Endodermal cell (in vitro differentiated cells): ENCODE data around the gene DCP1A. TPM values are rescaled to one million over a fixed set of nuclear protein-coding genes. Genes with fewer than 3 reads are reported as not detected.

ENCODE experiments used
- DNase-seq: peaks from one replicate; pipeline ENCODE4 v3.0.0-alpha.2; 2017
- H3K27ac ChIP-seq: 2 replicates; pipeline ENCODE4 v1.5.1; 2013; ENCODE audit warnings: mild to moderate bottlenecking, low read depth, low read length, moderate library complexity
- H3K27me3 ChIP-seq: 2 replicates; pipeline ENCODE4 v1.6.1; 2013; ENCODE audit warnings: mild to moderate bottlenecking, low read length, moderate library complexity; ENCODE audit not compliant: insufficient read depth, control insufficient read depth, poor library complexity, severe bottlenecking
- H3K36me3 ChIP-seq: 2 replicates; pipeline ENCODE4 v1.7.0; 2013; ENCODE audit warnings: mild to moderate bottlenecking, low read length, moderate library complexity; ENCODE audit not compliant: control insufficient read depth, insufficient read depth
- H3K4me1 ChIP-seq: one replicate; pipeline ENCODE4 v1.7.0; 2013; ENCODE audit warnings: low read length; ENCODE audit not compliant: control insufficient read depth, insufficient read depth
- H3K4me3 ChIP-seq: 2 replicates; pipeline ENCODE4 v1.5.1; 2013; ENCODE audit warnings: mild to moderate bottlenecking, low read length, moderate library complexity
- H3K9ac ChIP-seq: 2 replicates; pipeline ENCODE4 v1.6.1; 2013; ENCODE audit warnings: mild to moderate bottlenecking, low read length, moderate library complexity; ENCODE audit not compliant: poor library complexity, severe bottlenecking; ENCODE audit errors: extremely low read depth
- H3K9me3 ChIP-seq: 2 replicates; pipeline ENCODE4 v1.6.1; 2013; ENCODE audit warnings: mild to moderate bottlenecking, low read length, moderate library complexity; ENCODE audit not compliant: control insufficient read depth
- H3K27ac Mint-ChIP-seq: 2 replicates; pipeline ENCODE4 v1.8.0; 2020; ENCODE audit warnings: mixed read lengths
- H3K27me3 Mint-ChIP-seq: 2 replicates; pipeline ENCODE4 v1.8.0; 2021; ENCODE audit warnings: mild to moderate bottlenecking, mixed read lengths; ENCODE audit not compliant: insufficient read depth
- H3K36me3 Mint-ChIP-seq: 2 replicates; pipeline ENCODE4 v1.8.0; 2020; ENCODE audit warnings: low read depth, mixed read lengths
- H3K4me1 Mint-ChIP-seq: 2 replicates; pipeline ENCODE4 v1.8.0; 2020; ENCODE audit warnings: mixed read lengths
- H3K4me3 Mint-ChIP-seq: 2 replicates; pipeline ENCODE4 v1.8.0; 2020; ENCODE audit warnings: mild to moderate bottlenecking, moderate library complexity, mixed read lengths
- H3K9me3 Mint-ChIP-seq: 2 replicates; pipeline ENCODE4 v1.8.0; 2020; ENCODE audit warnings: mild to moderate bottlenecking, mixed read lengths
- WGBS, 2 experiments: methylation state at CpG; one replicate each; pipeline versions ENCODE4 v1.1.5 to v1.1.7; 2013; ENCODE audit warnings: missing lambda C conversion rate in 2 of 2, mixed read lengths in 1 of 2; ENCODE audit not compliant: insufficient coverage in 1 of 2, insufficient read length in 1 of 2; 5-methylcytosine and 5-hydroxymethylcytosine counted together
- total RNA-seq, 2 donors: library from RNA; stranded (reverse); fragmentation: NEBNext Ultra II Directional in 1 of 2; extraction: Animal tissue kit (Norgen Biotek cat#: 25700) in 1 of 2; gene quantifications; 2 replicates in 1 of 2; 3 replicates in 1 of 2; pipeline ENCODE4 v1.2.1, GENCODE V29; 2021
- TF ChIP-seq, protein P1 (sequence below): fragments of 200-600 bp; sonication (generic); conservative IDR thresholded peaks from 2 replicates; pipeline ENCODE4 v1.5.0; 2021; ENCODE audit warnings: antibody characterized with exemption, mild to moderate bottlenecking

The DCP1A gene
- total RNA-seq, 2 donors from 2014 or later = 26.8 to 36.3 TPM

DNA sequence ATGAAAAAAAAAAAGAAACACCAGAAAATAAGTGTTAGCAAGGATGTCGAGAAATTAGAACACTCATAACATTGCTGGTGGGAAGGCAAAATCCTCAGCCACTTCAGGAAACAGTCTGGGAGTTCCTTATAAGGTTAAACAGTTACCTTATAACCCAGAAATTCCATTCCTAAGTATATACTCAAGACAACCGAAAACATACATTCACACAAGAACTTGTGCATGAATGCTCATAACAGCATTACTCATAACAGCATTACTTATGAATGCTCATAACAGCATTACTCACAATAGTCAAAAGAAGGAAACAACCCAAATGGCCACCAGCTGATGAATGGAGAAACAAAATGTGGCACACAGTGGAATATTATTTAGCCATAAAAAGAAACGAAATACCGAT is 34.8 kb upstream of the DCP1A start:
- no peak overlapping the region for H3K27ac Mint-ChIP-seq
- peaks cover 5% of the 10 kb centered on the region for H3K27me3 Mint-ChIP-seq
- H3K4me3 ChIP-seq = no peak overlapping the region
- 88 to 100% methylated on average over 2 to 4 of the region's 4 CpGs for WGBS, 2 experiments
- no peaks in the 10 kb centered on the region for H3K4me1 ChIP-seq
- H3K36me3 ChIP-seq = no peaks in the 10 kb centered on the region
- no peaks in the 10 kb centered on the region for H3K36me3 Mint-ChIP-seq
- no peaks in the 10 kb centered on the region for H3K4me1 Mint-ChIP-seq
- no peak overlapping the region for H3K9ac ChIP-seq
- DNase-seq = no peak
- H3K9me3 Mint-ChIP-seq = no peaks in the 10 kb centered on the region
- no peak overlapping the region for H3K4me3 Mint-ChIP-seq
- H3K27me3 ChIP-seq = no peaks in the 10 kb centered on the region
- H3K9me3 ChIP-seq = no peaks in the 10 kb centered on the region
- no peak overlapping the region for H3K27ac ChIP-seq
- TF ChIP-seq, protein P1, sequence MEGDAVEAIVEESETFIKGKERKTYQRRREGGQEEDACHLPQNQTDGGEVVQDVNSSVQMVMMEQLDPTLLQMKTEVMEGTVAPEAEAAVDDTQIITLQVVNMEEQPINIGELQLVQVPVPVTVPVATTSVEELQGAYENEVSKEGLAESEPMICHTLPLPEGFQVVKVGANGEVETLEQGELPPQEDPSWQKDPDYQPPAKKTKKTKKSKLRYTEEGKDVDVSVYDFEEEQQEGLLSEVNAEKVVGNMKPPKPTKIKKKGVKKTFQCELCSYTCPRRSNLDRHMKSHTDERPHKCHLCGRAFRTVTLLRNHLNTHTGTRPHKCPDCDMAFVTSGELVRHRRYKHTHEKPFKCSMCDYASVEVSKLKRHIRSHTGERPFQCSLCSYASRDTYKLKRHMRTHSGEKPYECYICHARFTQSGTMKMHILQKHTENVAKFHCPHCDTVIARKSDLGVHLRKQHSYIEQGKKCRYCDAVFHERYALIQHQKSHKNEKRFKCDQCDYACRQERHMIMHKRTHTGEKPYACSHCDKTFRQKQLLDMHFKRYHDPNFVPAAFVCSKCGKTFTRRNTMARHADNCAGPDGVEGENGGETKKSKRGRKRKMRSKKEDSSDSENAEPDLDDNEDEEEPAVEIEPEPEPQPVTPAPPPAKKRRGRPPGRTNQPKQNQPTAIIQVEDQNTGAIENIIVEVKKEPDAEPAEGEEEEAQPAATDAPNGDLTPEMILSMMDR = no peak

DNA sequence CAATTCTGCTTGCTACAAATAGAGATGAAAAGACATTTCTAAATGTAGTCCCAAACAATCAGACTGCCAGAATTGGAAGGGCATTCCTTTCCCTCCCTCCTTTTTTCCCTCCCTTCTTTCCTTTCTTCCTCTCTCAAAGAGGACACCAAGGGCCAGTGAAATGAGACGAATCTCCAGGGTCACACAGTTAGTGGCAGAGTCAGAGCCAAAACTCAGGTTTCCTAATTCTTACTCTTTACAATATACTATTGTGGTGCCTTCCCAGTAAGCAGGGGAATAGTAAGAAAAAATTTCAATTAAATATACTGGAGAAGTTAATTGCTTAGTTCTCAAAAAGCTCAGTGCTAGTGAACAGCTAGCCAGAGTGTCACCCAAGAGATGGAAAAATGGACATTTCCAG is 33.0 kb upstream of the DCP1A start:
- no peak overlapping the region for H3K4me3 ChIP-seq
- no peaks in the 10 kb centered on the region for H3K27me3 ChIP-seq
- no peaks in the 10 kb centered on the region for H3K9me3 ChIP-seq
- H3K27ac ChIP-seq = no peak overlapping the region
- H3K27ac Mint-ChIP-seq = no peak overlapping the region
- H3K36me3 Mint-ChIP-seq = no peaks in the 10 kb centered on the region
- peaks cover 2% of the 10 kb centered on the region for H3K27me3 Mint-ChIP-seq
- no peaks in the 10 kb centered on the region for H3K4me1 Mint-ChIP-seq
- H3K36me3 ChIP-seq = no peaks in the 10 kb centered on the region
- 82% methylated on average over 1 of the region's 1 CpG; no CpG with 5 or more reads in 1 of the 2 experiments for WGBS, 2 experiments
- DNase-seq = no peak
- H3K4me3 Mint-ChIP-seq = no peak overlapping the region
- H3K9me3 Mint-ChIP-seq = no peaks in the 10 kb centered on the region
- TF ChIP-seq, protein P1 = no peak
- no peak overlapping the region for H3K9ac ChIP-seq
- H3K4me1 ChIP-seq = no peaks in the 10 kb centered on the region

DNA sequence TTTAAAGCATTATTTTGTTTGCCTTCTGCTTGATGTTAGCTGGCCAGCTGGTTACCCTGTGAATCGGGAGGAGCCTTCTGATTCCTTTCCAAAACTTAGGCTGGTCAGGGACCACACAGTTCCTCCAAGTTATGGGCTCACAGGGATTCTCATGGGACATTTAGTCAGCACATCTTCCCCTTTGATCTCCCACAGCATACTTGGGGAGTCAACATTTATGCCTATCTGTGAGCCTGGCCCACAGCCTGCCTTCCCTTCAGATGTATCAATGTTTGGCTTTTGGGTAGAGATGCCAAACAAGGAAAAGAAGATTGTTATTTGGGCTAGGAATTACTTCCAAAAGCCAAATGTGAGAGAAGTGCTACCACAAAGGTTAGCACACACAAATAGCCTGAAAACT is 32.6 kb upstream of the DCP1A start:
- Histone ChIP-seq H3K36me3 (no peaks in the 10 kb centered on the region), H3K27me3 (no peaks in the 10 kb centered on the region), H3K27ac (no peak overlapping the region), H3K9ac (no peak overlapping the region), H3K9me3 (no peaks in the 10 kb centered on the region), H3K4me1 (no peaks in the 10 kb centered on the region), H3K4me3 (no peak overlapping the region)
- H3K27me3 Mint-ChIP-seq = peaks cover 4% of the 10 kb centered on the region
- TF ChIP-seq, protein P1 = no peak
- H3K4me1 Mint-ChIP-seq = no peaks in the 10 kb centered on the region
- whole genome bisulfite sequencing, 2 experiments = 96 to 100% methylated on average over 1 of the region's 1 CpG
- H3K9me3 Mint-ChIP-seq = no peaks in the 10 kb centered on the region
- no peak overlapping the region for H3K4me3 Mint-ChIP-seq
- no peak overlapping the region for H3K27ac Mint-ChIP-seq
- H3K36me3 Mint-ChIP-seq = no peaks in the 10 kb centered on the region
- DNase-seq = no peak
